ENCODE results near the gene ARL8A. TPM values are rescaled to one million over a fixed set of nuclear protein-coding genes. Genes with fewer than 3 reads are reported as not detected.

ARL8A gene
- total and polyA plus RNA-seq, 10 donors = 16.2 to 104 (median 47.6) TPM

- H3K4me3 ChIP-seq = no peak overlapping the region
- TF ChIP-seq POLR2A (IDR thresholded peaks at IDR 0.05) (no peak), CTCF (IDR thresholded peaks at IDR 0.05 in 8 of 11, conservative IDR thresholded peaks at IDR 0.05 in 3 of 11) (peak; percentile 53 to 96 (median 87)), POLR2AphosphoS5 (IDR thresholded peaks at IDR 0.05) (peak in 2 of 3 donors; percentile 21 to 27)
- H3K27ac ChIP-seq = peak overlapping the region in 2 of 8 donors; percentile 17 to 26
- intact Hi-C loops (cut with DNase I; ENCODE audit: low total_unique reads) = loop anchor here (5.0 kb wide), 1 partner anchor 133 kb away; no protein-coding TSS in a partner anchor
- peaks cover 5 to 89% (median 70%) of the 10 kb centered on the region in 6 donors for H3K36me3 ChIP-seq
- no peaks in the 10 kb centered on the region for H3K9me3 ChIP-seq
- H3K4me1 ChIP-seq = peaks cover 0 to 87% (median 27%) of the 10 kb centered on the region in 6 donors
- H3K27me3 ChIP-seq (replicated peaks in 1 of 7) = no peaks in the 10 kb centered on the region
- 34 to 48% (median 45%) methylated on average over 15 of the region's 15 CpGs for WGBS, 5 donors
- no peak for DNase-seq
Measured at GRCh38 chr1:202135221-202135721, 9.3 kb downstream of the ARL8A start.

GRCh38 chr1:202134645-202135172, 9.8 kb downstream of the ARL8A start:
- TF ChIP-seq POLR2A (IDR thresholded peaks at IDR 0.05) = no peak
- TF ChIP-seq CTCF (IDR thresholded peaks at IDR 0.05 in 8 of 11, conservative IDR thresholded peaks at IDR 0.05 in 3 of 11) = no peak
- no peak for TF ChIP-seq POLR2AphosphoS5 (IDR thresholded peaks at IDR 0.05)
- intact Hi-C loops (cut with DNase I; ENCODE audit: low total_unique reads) = loop anchor here (5.0 kb wide), 1 partner anchor 132 kb away; no protein-coding TSS in a partner anchor
- peaks cover 5 to 83% (median 70%) of the 10 kb centered on the region in 6 donors for H3K36me3 ChIP-seq
- H3K27ac ChIP-seq = peak overlapping the region in 2 of 8 donors; percentile 17 to 26
- DNase-seq = no peak
- H3K4me1 ChIP-seq = peaks cover 0 to 86% (median 26%) of the 10 kb centered on the region in 6 donors
- WGBS, 5 donors = 91 to 97% (median 94%) methylated on average over 13 of the region's 13 CpGs
- H3K27me3 ChIP-seq (replicated peaks in 1 of 7) = no peaks in the 10 kb centered on the region
- H3K4me3 ChIP-seq = no peak overlapping the region
- H3K9me3 ChIP-seq = no peaks in the 10 kb centered on the region

GRCh38 chr1:202133989-202134388, 10.5 kb downstream of the ARL8A start:
- no peaks in the 10 kb centered on the region for H3K27me3 ChIP-seq (replicated peaks in 1 of 7)
- WGBS, 5 donors = 91 to 99% (median 94%) methylated on average over 5 of the region's 5 CpGs
- TF ChIP-seq POLR2A (IDR thresholded peaks at IDR 0.05) = no peak
- TF ChIP-seq CTCF (IDR thresholded peaks at IDR 0.05 in 8 of 11, conservative IDR thresholded peaks at IDR 0.05 in 3 of 11) = no peak
- TF ChIP-seq POLR2AphosphoS5 (IDR thresholded peaks at IDR 0.05) = no peak
- no peak overlapping the region for H3K4me3 ChIP-seq
- no peaks in the 10 kb centered on the region for H3K9me3 ChIP-seq
- peaks cover 0 to 79% (median 24%) of the 10 kb centered on the region in 6 donors for H3K4me1 ChIP-seq
- DNase-seq = no peak
- peak overlapping the region in 2 of 8 donors; percentile 9 to 74 for H3K27ac ChIP-seq
- intact Hi-C loops (cut with DNase I; ENCODE audit: low total_unique reads) = no loop called here
- peaks cover 5 to 76% (median 69%) of the 10 kb centered on the region in 6 donors for H3K36me3 ChIP-seq

- no peak overlapping the region for H3K4me3 ChIP-seq
- no peaks in the 10 kb centered on the region for H3K9me3 ChIP-seq
- 66 to 83% (median 78%) methylated on average over 8 of the region's 8 CpGs for WGBS, 5 donors
- peak overlapping the region in 4 of 8 donors; percentile 62 to 74 (median 69) for H3K27ac ChIP-seq
- no peaks in the 10 kb centered on the region for H3K27me3 ChIP-seq (replicated peaks in 1 of 7)
- intact Hi-C loops (cut with DNase I; ENCODE audit: low total_unique reads) = no loop called here
- no peak for DNase-seq
- peaks cover 5 to 71% (median 66%) of the 10 kb centered on the region in 6 donors for H3K36me3 ChIP-seq
- H3K4me1 ChIP-seq = peaks cover 0 to 74% (median 24%) of the 10 kb centered on the region in 6 donors
- no peak for TF ChIP-seq POLR2A (IDR thresholded peaks at IDR 0.05)
- no peak for TF ChIP-seq CTCF (IDR thresholded peaks at IDR 0.05 in 8 of 11, conservative IDR thresholded peaks at IDR 0.05 in 3 of 11)
- TF ChIP-seq POLR2AphosphoS5 (IDR thresholded peaks at IDR 0.05) = no peak
Measured at GRCh38 chr1:202133496-202133895, 11.0 kb downstream of the ARL8A start.
